SK-N-SH treated with all-trans-retinoic acid at 6 μM for 48 hours (cell line): ENCODE results near the gene PPFIA1.

ENCODE experiments used
- ATAC-seq: fragments of 200-7000 bp; cut with Tn5 transposase; 3 replicates; pipeline ENCODE4 v1.9.1; 2020; ENCODE audit warnings: mild to moderate bottlenecking, moderate library complexity
- ARNTL ChIP-seq: fragments of 450-650 bp; formaldehyde crosslinking; IDR thresholded peaks from 2 replicates; pipeline ENCODE4 v1.5.0; 2020; ENCODE audit warnings: low read depth, mild to moderate bottlenecking, moderate library complexity, borderline replicate concordance
- BACH2 ChIP-seq: fragments of 250-450 bp; sonication (Bioruptor Pico); IDR thresholded peaks from 2 replicates; pipeline ENCODE4 v1.9.0; 2021; ENCODE audit warnings: mild to moderate bottlenecking, borderline replicate concordance
- CSDC2 ChIP-seq: fragments of 250-450 bp; sonication (Bioruptor Pico); IDR thresholded peaks from 2 replicates; pipeline ENCODE4 v1.5.0; 2020; ENCODE audit warnings: mild to moderate bottlenecking, moderate library complexity
- ESRRG ChIP-seq: fragments of 250-450 bp; sonication (Bioruptor Pico); IDR thresholded peaks from 2 replicates; pipeline ENCODE4 v1.6.1; 2021; ENCODE audit warnings: mild to moderate bottlenecking
- GLIS3 ChIP-seq: fragments of 250-450 bp; sonication (Bioruptor Pico); IDR thresholded peaks from 2 replicates; pipeline ENCODE4 v1.5.0; 2020; ENCODE audit warnings: mild to moderate bottlenecking, moderate library complexity
- ISL1 ChIP-seq: fragments of 250-450 bp; sonication (Bioruptor Pico); IDR thresholded peaks from 2 replicates; pipeline ENCODE4 v2.1.2; 2022; ENCODE audit warnings: mild to moderate bottlenecking, moderate library complexity
- OSR1 ChIP-seq: fragments of 250-450 bp; sonication (Bioruptor Pico); IDR thresholded peaks from 2 replicates; pipeline ENCODE4 v1.8.0; 2022; ENCODE audit warnings: moderate library complexity, mild to moderate bottlenecking, inconsistent platforms
- PPARA ChIP-seq: fragments of 250-450 bp; sonication (Bioruptor Pico); IDR thresholded peaks from 2 replicates; pipeline ENCODE4 v1.5.0; 2020; ENCODE audit warnings: mild to moderate bottlenecking, borderline replicate concordance
- RARB ChIP-seq: fragments of 250-450 bp; sonication (Bioruptor Pico); IDR thresholded peaks from 2 replicates; pipeline ENCODE4 v1.8.0; 2021; ENCODE audit warnings: mild to moderate bottlenecking, moderate library complexity
- SNAI2 ChIP-seq: fragments of 250-450 bp; sonication (Bioruptor Pico); IDR thresholded peaks from 2 replicates; pipeline ENCODE4 v1.5.0; 2020; ENCODE audit warnings: mild to moderate bottlenecking, moderate library complexity
- TCF4 ChIP-seq: fragments of 250-450 bp; sonication (Bioruptor Pico); IDR thresholded peaks from 2 replicates; pipeline ENCODE4 v1.8.0; 2021; ENCODE audit warnings: mild to moderate bottlenecking, moderate library complexity, borderline replicate concordance
- TOX ChIP-seq: fragments of 250-450 bp; sonication (Bioruptor Pico); IDR thresholded peaks from 2 replicates; pipeline ENCODE4 v1.8.0; 2021; ENCODE audit warnings: mild to moderate bottlenecking, moderate library complexity, borderline replicate concordance
- ZFP30 ChIP-seq: fragments of 450-650 bp; formaldehyde crosslinking; IDR thresholded peaks from 2 replicates; pipeline ENCODE4 v1.5.0; 2022; ENCODE audit warnings: mild to moderate bottlenecking, moderate library complexity
- ZNF565 ChIP-seq: fragments of 450-650 bp; formaldehyde crosslinking; conservative IDR thresholded peaks from 2 replicates; pipeline ENCODE4 v1.5.0; 2020; ENCODE audit warnings: low read depth, mild to moderate bottlenecking, moderate library complexity
- ZNF70 ChIP-seq: fragments of 450-650 bp; formaldehyde crosslinking; IDR thresholded peaks from 2 replicates; pipeline ENCODE4 v1.5.0; 2020; ENCODE audit warnings: mild to moderate bottlenecking, moderate library complexity
- ZNF8 ChIP-seq: fragments of 450-650 bp; formaldehyde crosslinking; IDR thresholded peaks from 2 replicates; pipeline ENCODE4 v1.5.0; 2020; ENCODE audit warnings: mild to moderate bottlenecking, moderate library complexity
- TF ChIP-seq, protein P1 (sequence below): fragments of 250-450 bp; sonication (Bioruptor Pico); IDR thresholded peaks from 2 replicates; pipeline ENCODE4 v1.5.1; 2020; ENCODE audit warnings: low read depth, mild to moderate bottlenecking, moderate library complexity
- TF ChIP-seq, protein P2 (sequence below): fragments of 250-450 bp; sonication (Bioruptor Pico); IDR thresholded peaks from 2 replicates; pipeline ENCODE4 v1.8.0; 2021; ENCODE audit warnings: low read depth, mild to moderate bottlenecking, moderate library complexity, borderline replicate concordance
- TF ChIP-seq, protein P3 (sequence below): fragments of 250-450 bp; sonication (Bioruptor Pico); IDR thresholded peaks from 2 replicates; pipeline ENCODE4 v1.5.1; 2021; ENCODE audit warnings: mild to moderate bottlenecking, moderate library complexity
- TF ChIP-seq, protein P4 (sequence below): fragments of 250-450 bp; sonication (Bioruptor Pico); IDR thresholded peaks from 2 replicates; pipeline ENCODE4 v1.5.0; 2020; ENCODE audit warnings: mild to moderate bottlenecking, moderate library complexity
- TF ChIP-seq, protein P5 (sequence below): fragments of 250-450 bp; sonication (Bioruptor Pico); IDR thresholded peaks from 2 replicates; pipeline ENCODE4 v1.8.0; 2020; ENCODE audit warnings: mild to moderate bottlenecking, moderate library complexity, borderline replicate concordance

PPFIA1 gene

DNA sequence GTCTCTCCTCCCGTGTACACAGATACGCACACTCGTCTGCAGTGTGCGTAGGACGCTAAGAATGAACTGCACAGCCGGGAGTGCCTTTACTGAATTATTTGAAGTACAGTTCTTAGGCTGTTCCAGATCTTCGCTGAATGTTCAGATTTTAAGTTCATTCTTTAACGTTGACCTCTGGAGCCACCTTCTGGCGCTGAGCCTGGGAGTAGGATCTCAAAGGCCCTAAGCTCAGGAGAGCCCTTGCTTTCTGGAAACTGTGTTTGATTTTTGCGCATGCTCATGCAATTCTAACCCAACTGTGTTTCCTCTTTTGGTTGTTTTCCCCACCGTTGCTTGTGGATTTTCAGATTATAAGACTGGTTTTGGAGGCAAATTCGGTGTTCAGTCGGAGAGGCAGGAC, 150.6 kb downstream of the PPFIA1 start:
- no peak for ATAC-seq
- TF ChIP-seq, protein P1, sequence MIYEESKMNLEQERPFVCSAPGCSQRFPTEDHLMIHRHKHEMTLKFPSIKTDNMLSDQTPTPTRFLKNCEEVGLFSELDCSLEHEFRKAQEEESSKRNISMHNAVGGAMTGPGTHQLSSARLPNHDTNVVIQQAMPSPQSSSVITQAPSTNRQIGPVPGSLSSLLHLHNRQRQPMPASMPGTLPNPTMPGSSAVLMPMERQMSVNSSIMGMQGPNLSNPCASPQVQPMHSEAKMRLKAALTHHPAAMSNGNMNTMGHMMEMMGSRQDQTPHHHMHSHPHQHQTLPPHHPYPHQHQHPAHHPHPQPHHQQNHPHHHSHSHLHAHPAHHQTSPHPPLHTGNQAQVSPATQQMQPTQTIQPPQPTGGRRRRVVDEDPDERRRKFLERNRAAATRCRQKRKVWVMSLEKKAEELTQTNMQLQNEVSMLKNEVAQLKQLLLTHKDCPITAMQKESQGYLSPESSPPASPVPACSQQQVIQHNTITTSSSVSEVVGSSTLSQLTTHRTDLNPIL (CRISPR knock-in tag), result no peak
- TF ChIP-seq BACH2 (CRISPR knock-in tag) (no peak), ZNF8 (CRISPR knock-in tag) (no peak), ZFP30 (no peak), ISL1 (CRISPR knock-in tag) (no peak)
- TF ChIP-seq, protein P2, sequence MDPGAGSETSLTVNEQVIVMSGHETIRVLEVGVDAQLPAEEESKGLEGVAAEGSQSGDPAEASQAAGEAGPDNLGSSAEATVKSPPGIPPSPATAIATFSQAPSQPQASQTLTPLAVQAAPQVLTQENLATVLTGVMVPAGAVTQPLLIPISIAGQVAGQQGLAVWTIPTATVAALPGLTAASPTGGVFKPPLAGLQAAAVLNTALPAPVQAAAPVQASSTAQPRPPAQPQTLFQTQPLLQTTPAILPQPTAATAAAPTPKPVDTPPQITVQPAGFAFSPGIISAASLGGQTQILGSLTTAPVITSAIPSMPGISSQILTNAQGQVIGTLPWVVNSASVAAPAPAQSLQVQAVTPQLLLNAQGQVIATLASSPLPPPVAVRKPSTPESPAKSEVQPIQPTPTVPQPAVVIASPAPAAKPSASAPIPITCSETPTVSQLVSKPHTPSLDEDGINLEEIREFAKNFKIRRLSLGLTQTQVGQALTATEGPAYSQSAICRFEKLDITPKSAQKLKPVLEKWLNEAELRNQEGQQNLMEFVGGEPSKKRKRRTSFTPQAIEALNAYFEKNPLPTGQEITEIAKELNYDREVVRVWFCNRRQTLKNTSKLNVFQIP (CRISPR knock-in tag), result no peak
- TF ChIP-seq, protein P3, sequence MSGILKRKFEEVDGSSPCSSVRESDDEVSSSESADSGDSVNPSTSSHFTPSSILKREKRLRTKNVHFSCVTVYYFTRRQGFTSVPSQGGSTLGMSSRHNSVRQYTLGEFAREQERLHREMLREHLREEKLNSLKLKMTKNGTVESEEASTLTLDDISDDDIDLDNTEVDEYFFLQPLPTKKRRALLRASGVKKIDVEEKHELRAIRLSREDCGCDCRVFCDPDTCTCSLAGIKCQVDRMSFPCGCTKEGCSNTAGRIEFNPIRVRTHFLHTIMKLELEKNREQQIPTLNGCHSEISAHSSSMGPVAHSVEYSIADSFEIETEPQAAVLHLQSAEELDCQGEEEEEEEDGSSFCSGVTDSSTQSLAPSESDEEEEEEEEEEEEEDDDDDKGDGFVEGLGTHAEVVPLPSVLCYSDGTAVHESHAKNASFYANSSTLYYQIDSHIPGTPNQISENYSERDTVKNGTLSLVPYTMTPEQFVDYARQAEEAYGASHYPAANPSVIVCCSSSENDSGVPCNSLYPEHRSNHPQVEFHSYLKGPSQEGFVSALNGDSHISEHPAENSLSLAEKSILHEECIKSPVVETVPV (CRISPR knock-in tag), result no peak
- TF ChIP-seq, protein P4, sequence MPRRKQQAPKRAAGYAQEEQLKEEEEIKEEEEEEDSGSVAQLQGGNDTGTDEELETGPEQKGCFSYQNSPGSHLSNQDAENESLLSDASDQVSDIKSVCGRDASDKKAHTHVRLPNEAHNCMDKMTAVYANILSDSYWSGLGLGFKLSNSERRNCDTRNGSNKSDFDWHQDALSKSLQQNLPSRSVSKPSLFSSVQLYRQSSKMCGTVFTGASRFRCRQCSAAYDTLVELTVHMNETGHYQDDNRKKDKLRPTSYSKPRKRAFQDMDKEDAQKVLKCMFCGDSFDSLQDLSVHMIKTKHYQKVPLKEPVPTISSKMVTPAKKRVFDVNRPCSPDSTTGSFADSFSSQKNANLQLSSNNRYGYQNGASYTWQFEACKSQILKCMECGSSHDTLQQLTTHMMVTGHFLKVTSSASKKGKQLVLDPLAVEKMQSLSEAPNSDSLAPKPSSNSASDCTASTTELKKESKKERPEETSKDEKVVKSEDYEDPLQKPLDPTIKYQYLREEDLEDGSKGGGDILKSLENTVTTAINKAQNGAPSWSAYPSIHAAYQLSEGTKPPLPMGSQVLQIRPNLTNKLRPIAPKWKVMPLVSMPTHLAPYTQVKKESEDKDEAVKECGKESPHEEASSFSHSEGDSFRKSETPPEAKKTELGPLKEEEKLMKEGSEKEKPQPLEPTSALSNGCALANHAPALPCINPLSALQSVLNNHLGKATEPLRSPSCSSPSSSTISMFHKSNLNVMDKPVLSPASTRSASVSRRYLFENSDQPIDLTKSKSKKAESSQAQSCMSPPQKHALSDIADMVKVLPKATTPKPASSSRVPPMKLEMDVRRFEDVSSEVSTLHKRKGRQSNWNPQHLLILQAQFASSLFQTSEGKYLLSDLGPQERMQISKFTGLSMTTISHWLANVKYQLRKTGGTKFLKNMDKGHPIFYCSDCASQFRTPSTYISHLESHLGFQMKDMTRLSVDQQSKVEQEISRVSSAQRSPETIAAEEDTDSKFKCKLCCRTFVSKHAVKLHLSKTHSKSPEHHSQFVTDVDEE (CRISPR knock-in tag), result no peak

DNA sequence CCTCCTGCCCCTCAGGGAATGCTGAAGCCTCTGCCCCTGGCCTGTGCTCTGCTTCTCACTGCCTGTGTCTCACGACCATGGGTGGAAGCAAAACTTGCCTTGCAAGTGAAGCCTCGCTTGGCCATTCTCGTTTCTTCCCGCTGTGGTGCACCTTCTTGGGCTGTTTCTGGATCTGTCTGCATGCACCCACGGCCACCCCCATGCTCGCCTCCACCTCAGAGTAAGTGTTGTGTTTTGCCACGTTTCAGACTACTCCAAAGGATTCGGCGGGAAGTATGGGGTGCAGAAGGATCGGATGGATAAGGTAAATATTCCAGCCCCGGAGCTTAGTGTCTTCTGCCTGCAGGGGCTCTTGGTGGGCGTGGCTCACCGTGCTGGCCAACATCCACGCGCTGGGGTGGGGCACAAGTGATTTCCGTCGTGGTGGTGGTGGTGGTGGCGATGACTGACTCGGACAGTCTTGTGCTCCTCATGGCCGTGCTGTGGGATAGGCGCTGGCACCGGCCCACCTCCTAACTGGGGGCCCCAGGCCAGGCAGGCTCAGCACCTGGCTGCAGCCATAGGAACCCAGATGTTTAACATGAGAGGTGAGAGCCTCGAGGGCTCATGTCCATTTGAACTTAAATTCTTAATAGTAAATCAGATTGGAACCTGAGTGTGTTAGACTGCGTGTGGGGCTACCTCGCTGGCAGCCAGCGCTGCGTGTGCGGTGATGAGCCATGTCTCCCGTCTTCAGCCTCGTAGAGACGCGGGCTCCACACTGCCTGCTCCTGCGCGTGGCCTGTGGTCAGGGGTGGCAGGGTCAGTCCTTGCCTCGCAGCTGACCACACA, 152.4 kb downstream of the PPFIA1 start:
- TF ChIP-seq ZNF70, result no peak
- no peak for TF ChIP-seq ISL1 (CRISPR knock-in tag)
- TF ChIP-seq SNAI2, result no peak
- TF ChIP-seq, protein P2 (CRISPR knock-in tag), result no peak
- no peak for TF ChIP-seq TOX (CRISPR knock-in tag)
- TF ChIP-seq, protein P3 (CRISPR knock-in tag), result no peak
- no peak for TF ChIP-seq ESRRG (CRISPR knock-in tag)
- no peak for TF ChIP-seq ZNF8 (CRISPR knock-in tag)
- no peak for TF ChIP-seq PPARA (CRISPR knock-in tag)
- TF ChIP-seq OSR1 (CRISPR knock-in tag), result no peak
- TF ChIP-seq RARB, result no peak
- TF ChIP-seq ARNTL (CRISPR knock-in tag), result no peak
- TF ChIP-seq TCF4, result no peak
- TF ChIP-seq, protein P5, sequence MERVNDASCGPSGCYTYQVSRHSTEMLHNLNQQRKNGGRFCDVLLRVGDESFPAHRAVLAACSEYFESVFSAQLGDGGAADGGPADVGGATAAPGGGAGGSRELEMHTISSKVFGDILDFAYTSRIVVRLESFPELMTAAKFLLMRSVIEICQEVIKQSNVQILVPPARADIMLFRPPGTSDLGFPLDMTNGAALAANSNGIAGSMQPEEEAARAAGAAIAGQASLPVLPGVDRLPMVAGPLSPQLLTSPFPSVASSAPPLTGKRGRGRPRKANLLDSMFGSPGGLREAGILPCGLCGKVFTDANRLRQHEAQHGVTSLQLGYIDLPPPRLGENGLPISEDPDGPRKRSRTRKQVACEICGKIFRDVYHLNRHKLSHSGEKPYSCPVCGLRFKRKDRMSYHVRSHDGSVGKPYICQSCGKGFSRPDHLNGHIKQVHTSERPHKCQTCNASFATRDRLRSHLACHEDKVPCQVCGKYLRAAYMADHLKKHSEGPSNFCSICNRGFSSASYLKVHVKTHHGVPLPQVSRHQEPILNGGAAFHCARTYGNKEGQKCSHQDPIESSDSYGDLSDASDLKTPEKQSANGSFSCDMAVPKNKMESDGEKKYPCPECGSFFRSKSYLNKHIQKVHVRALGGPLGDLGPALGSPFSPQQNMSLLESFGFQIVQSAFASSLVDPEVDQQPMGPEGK (CRISPR knock-in tag), result no peak
- no peak for TF ChIP-seq BACH2 (CRISPR knock-in tag)
- no peak for TF ChIP-seq GLIS3
- TF ChIP-seq ZNF565 (CRISPR knock-in tag), result no peak
- no peak for TF ChIP-seq CSDC2 (CRISPR knock-in tag)

More for the DNA sequence above, 152.4 kb downstream of the PPFIA1 start:
- ATAC-seq, result no peak
